KG1 (cell line): ENCODE results near the gene CTXN1.
"Not testable (repeated sequence)": the region's sequence is repeated elsewhere in the genome, so short reads cannot be mapped to it uniquely, and the experiment has no call there.

Experiments used
- DNase-seq: peaks from one replicate; lab custom pipeline; 2025; lab: John Stamatoyannopoulos, UW

The CTXN1 gene

DNA sequence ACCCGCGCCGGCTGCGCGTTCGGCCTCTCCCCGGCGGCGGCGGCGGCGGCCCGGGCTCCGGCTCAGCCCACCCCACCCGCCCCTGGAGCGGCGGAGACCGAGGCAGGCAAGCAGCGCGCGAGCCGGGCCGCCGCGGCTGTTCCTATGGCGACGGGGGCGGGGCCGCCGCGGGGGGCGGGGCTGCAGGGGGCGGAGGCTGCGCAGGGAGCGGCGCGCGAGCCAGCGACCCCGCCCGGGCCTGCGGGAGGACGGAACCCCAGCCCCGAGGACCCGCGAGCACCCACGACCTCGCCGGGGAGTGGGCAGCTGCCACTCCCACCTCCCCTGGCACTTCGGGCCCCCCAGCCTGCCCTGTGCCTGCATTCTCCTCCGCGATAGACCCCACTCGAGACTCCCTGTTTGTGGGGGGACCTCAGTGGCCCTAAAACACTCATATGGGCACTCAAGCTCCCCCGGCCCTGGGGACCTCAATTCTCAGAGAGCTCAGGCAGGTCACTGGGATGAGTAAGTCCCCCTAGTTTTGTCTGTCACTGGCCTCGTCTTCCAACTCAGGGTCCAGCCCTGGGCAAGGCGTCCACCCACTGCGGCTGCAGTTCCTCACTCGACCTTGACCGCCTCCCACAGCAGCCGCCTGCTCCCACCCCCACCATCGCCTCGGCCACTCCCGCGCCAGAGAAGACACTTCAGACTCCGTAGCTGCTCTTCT lies at the start of gene CTXN1:
CTXN1 (minus strand) TSS at position 115 of the 706 bp plus-strand sequence. CDS start 597 bp downstream, outside the sequence.
- DNase-seq, result no peak

DNA sequence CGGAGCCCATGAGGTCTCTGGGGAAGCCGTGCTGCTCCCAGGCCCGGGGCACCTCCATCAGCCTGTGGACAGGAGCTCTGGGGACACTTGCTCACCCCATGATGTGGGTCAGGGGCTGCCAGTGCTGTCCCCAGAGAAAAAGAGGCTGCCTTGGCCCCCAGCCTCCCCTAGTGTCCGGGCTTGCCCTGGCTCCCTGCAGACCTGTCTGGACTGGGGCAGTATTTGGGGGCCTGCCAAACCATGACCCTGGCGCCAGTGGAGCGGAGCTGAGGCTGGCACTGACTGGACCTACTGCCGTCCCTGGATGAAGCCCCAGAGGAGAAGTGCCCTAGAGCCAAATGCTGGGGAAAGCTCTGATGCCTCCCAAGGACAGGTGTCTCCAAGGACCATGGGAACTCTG lies 49.1 kb upstream of the CTXN1 start:
- DNase-seq, result no peak

DNA sequence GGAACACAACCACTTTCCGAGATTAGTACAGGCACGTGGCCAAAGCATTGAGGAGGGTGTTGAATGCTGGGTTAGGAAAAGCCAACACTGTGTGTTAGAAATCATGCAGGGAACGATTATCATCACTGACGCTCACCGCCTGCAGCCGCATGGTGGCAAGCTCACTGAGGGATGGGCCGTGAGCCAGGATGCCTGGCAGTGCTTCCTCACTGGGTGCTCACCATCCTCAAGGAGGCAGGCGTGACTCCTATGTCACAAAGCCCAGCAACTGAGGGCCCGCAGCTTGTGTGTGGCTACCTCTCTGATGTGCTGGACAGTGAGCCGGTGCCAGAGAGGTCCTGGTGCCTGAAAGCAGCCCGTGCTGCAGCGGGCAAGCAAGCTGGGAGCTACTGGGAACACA lies 47.9 kb upstream of the CTXN1 start:
- no peak for DNase-seq

DNA sequence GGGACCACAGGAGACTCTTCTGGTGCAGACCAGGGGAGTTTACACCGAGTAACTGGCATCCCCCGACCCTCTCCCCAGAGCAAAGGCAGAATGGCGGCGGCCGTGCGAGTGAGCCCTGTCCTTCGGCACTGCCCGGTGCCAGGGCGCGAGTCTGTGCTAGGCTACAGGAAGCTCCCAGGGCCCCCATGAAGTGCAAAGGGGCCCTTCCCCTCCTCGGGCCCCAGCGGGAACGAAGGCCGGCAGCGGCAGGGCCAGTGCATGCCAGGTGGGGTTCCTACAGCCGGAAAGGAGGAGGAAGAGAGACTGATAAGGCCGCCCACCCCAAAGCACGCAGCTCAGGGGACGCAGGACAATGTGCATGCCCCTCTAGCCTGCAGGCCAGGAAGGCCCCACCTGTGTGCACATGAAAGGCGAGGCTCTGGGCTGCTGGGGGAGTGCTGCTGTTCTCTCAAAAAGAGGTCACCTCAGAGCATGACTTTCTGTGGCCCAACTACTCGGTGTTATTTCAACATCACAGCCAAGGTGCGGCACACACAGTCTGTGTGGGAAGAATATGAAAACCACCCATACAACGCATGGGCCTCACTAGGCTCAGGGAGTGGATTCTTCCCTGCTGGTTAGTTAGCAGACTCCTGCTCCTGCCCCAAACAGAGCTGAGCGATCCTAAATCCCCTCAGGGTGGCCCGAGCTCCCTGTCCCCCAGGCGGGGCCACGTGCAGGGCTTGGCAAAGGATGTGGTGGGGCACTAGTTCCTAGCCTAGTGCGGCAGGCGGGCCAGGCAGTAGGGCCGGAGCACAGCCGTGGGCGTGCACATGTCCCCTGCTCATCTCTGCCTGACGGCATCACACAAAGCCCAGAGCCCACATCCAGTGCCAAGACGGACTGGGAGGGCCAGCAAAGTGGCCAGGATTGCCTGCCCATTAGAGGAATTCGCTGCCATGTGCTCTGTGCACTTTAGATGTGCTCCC lies 45.9 kb upstream of the CTXN1 start:
- DNase-seq, result no peak

DNA sequence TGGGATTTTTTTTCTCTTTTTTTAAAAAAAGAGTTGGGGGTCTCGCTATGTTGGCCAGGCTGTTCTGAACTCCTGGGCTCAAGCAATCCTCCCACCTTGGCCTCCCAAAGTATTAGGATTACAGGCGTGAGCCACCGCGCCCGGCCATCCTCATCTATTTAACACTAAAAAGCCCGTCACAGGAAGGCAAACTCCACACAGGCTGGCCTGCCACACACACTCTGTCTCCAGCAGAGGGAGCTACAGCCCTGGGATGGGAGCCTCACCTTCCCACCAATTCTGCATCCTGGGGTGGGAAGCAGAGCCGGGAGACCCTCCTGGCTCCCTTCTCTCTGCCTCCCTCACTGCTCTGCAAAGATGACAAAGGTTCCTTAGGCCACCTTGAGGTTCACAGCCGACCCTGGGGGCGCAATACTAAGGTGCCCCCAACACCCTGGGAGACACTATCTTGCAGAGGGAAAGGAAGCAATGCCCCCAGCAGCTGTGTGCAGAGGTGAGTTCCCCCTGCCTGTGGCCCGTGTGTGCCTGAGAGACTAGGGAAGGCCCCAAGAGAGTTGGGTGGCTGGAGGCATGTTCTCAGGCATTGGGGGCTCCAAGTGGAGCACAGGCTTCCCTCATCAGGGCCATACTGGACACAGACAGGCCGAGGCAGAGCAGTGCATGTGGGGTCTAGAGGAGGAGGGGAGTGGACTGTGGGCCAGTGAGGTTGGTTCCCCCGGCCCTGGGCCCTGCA lies 44.9 kb upstream of the CTXN1 start:
- no peak for DNase-seq

DNA sequence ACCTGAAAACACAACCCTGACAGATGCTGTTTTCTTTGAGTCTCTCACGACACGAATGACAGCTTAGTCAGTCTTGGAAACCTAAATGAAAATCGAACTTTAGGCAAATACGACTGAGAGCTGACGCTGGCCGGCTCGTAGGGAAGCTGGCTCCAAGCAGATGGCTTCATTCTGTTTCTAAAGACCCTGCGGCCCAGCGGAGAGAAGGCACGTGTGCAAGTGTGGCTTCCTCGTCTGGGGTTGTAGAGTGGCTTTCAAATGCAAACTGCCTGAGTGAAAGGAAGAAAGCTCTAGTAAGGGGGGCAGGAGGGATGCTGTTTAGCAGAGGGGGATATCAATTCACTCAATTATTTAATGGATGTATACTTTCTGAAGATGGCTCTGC lies 43.6 kb upstream of the CTXN1 start:
- DNase-seq, result no peak

DNA sequence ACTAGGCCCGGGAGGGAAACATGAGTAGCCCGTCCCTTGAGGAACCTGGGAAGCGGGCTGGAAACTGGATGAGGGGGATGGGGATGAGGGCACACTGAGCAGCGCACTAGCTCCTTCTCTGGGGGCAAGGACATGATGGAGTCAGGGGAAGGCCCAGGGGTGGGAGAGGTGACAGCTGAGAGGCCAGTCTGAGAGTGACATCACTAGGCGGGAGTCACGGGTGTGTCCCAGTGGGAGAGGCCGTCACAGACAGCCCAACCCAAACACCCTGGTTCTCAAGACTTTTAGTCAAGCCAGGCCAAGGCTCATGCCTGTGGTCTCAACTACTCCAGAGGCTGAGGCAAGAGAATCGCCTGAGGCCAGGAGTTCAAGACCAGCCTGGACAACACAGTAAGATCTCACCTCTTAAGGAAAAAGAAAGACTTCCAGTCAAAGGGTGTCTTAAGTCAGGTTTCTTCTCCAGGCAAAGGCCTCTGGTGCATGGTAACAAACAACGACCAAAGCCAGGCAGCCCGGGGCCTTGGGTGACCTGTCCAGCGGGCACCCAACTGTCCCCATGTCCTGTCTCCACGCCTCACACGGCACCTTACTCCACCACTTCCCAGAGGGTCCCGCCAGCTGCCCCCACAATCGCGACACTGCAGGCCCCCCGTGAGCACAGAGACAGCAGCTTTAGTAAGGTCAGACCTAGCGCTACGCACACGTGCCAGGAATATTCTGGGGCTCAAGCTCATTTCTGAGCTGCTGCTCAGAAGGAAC lies 43.0 kb upstream of the CTXN1 start:
- DNase-seq, result no peak

DNA sequence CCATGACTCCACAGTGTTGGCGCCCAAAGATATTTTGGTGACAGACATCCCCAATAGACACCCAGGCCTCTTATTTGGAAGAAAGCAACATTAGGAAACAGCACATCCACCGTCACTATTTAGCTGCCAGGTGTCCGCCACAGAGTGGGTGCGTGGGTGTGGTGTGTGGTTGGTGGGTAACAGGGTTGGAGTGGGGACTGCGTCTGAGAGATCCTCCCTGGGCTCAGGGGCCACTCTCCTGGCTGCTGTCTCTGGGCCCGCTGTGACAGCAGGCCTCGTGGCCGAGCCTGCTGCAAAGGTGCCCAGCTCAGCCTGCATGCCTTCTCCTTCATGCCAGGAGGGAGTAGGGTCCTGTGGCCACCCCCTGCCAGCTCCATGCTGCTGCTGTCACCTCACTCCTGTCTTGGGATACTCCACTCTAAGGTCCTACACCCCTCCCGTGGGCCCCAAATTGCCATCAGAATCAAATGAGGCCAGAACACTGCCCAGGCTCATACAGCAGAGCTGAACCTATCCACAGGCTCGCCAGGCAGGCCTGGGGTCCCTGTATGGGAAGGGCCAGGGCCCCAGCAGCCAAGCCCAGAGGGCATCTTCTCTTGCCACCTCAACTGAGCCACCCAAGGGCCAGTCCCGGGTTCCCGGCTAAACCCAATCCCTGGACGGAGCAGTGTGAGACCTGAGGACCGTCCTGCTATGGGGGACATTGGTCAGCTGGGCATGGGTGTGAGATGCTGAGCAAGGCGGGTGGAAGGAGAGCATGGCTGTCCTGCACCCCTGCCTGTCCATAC lies 42.3 kb upstream of the CTXN1 start:
- no peak for DNase-seq

DNA sequence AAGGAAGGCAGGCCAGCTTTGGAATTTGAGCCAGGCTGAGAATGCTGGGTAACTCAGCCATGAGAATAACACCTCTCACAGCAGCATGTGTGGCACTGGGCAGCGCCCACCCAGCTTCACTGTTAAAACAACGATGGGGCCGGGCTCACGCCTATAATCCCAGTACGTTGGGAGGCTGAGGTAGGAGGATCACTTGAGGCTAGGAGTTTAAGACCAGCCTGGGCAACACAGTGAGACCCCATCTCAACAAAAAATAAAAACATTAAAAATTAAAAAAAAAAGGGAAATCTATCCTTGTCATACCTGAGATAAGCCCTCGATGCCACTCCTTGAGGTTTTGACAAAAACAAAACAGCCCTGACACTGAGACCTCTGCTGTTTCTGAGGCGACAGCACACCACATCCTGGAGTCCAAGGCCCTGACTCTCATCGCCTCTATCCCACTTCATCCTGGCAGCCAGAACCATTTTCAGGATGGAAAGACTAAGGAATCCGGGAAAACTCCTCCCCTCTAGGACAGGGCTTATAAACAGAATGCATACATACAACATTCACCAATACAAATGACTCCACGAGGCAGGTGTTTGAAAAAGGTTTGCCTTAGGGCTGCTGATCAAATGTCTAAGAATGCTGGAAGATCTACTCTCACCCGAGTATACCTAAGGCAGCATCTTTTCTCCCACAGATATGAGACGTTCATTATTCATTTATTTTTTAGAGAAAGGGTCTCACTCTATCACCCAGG lies 40.2 kb upstream of the CTXN1 start:
- DNase-seq, result no peak

DNA sequence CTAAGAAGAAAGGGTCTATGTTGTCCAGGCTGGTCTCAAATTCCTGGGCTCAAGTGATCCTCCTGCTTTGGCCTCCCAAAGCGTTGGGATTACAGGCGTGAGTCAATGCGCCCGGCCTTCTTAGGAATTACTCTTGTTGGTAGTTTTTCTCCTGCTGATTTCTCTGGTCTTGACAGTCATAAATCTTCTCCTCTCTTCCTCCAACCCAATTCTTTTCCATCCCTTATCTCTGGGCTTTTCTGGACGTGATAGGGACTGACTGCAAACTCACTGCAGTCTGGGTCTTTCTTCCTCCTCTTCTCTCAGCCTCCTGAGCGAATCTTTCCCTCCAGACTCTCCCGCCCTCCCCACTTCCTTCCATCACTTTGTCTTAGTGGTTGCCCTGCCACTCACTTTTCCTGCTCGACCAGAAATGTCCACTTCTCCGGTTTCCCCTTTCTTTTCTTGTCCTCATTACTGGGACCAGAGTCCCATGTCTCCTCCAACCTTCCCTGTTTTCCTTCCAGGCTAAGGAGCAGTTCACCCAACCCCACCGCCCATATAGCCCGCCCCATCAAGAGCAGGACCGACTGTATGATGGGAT lies 39.4 kb upstream of the CTXN1 start:
- no peak for DNase-seq

DNA sequence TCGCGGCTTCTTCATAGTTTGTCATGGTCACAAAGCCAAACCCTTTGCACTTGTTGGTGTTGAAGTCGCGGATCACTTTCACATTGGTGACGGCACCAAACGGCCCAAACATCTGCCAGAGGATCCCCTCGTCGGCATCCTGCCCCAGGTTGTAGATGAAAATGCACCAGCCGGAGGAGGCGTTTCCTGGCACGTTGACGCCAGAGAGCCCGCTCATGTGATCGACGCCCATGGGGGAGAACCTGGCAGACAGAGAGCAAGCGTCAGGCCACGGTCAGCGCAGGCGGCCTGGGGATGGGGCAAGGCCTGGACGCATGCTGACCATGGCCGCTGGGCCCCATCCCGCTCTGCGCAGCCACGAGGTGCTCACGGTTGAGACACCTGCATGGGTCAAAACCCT lies 37.6 kb upstream of the CTXN1 start:
- no peak for DNase-seq

DNA sequence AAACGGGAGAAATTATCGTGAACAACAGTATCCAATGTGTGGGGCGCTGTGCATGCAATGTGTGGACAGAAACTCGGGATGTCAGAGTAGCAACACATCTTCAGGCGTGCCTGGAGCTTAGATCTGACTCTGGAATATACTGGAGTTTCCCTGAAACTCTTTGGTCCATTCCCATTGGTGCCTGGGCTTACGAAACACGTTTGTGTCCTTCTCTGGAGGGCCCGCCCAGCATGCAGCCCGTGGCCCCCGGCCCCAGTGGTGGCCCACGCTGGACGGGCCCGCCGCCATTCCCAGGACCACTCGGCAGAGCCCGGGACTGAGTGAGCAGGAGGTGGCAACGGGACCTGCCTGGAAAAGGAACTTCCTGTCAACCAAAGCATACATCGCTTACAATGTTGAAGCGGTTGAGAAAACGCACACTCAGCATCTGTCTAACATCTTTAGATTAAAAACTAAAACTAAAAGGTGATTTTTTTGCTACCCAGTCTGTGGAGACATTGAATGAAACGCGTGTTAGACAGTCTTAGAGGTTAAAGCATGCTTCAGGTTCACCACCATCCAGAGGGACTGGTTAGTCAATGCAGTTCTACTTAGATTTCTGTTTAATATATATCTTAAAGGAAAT lies 36.8 kb upstream of the CTXN1 start:
- DNase-seq, result no peak

DNA sequence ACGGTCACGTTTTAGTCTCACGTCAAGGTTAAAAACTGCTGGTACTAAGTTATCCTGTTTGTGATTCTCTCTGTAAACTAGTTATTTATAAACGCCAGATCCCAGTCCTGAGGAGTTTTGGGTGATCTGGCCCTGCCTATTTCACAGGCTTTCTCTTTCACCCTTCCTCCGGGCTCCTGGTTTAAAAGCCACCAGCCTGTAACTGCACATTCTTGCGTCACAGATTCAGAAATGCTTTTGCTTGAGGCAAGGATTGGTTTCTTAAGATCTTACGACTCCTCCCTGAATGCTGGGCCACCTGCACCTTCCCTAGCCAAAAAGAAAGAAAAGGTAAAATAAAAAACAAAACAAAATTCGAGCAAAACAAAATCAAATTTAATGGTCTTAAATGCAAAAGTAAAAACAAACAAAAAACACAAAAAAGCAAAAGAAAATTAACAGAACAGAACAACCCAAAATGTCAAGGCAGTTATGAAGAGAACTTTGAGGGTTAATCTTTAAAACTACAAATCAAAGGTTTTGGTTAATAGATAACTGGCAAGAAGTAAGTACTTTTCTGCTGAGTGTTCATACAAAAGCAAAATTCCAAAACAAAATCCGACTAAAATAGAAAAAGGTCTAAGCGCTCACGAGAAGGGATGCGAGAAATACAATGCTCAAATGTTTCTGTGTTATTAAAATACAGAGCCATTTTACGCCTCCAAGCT lies 36.1 kb upstream of the CTXN1 start:
- DNase-seq, result no peak

DNA sequence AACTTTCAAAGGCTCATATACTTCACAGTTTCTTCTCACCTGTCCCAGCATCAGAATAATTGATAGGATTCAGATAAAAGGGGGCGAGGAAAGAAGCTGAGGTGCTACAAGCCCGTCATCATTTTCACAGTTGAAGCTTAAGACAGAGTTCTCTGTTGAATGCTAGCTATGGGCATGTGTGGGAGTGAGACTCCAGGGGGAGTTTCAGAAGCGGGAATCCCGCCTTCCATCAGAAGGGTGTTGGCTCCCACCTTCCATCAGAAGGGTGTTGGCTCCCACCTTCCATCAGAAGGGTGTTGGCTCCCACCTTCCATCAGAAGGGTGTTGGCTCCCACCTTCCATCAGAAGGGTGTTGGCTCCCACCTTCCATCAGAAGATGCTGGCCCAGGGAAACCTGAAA lies 35.1 kb upstream of the CTXN1 start:
- DNase-seq, result not testable (repeated sequence)

DNA sequence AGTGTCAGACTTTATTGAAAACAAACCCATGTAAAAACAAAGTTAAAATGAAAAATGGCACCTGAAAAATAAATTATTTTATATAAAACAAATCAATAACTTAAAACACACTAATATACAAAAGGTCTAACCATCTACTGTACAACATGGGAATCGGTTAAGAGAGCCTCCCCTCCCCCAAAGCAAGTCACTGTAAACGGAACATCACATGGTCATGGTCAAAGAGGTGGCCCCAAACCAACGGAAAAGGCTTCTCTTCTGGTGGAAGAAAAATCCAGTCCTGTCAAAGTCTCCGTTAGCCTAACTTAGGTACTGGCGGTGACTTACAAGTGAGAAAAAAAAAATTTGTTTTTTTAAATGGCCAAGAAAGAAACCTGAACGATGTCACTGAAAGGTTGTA lies 33.3 kb upstream of the CTXN1 start:
- no peak for DNase-seq

DNA sequence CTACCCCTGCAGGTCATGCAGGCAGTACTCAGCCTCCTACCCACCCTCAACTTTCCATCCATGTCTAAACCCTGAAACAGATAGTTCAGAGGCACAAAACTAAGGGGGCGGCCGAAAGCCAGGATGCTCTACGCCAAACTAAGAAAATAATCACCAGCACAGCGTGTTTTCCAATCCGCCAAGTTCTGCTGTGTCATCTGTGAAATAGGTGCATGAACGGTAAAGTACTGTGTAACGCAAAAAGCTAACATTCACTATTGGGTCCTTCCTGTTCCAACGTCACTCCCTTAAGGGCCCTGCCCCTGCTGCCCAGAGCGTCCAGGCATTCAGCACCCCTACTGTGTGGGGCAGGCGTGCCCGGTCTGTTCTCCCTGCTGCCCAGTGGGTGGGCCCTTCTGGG lies 29.8 kb upstream of the CTXN1 start:
- DNase-seq, result no peak

DNA sequence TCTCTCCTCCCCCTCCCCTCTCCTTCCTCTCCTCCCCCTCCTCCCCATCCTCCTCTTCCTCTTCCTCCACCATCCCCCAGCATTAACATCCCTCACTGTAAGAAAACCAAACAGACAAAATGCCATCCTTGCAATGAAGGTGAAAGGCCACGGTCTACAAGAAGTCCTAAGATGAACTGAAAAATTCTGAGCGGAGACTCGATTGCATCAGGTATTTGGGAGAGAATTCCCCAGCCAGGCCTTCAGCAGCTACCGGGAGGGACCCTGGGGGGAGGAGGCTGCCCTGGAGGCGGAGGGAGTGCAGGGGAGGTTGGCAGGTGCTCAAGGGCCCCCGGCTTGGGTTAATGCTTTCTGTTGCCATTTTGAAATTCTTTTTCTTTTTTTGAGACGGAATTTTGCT lies 27.6 kb upstream of the CTXN1 start:
- no peak for DNase-seq

DNA sequence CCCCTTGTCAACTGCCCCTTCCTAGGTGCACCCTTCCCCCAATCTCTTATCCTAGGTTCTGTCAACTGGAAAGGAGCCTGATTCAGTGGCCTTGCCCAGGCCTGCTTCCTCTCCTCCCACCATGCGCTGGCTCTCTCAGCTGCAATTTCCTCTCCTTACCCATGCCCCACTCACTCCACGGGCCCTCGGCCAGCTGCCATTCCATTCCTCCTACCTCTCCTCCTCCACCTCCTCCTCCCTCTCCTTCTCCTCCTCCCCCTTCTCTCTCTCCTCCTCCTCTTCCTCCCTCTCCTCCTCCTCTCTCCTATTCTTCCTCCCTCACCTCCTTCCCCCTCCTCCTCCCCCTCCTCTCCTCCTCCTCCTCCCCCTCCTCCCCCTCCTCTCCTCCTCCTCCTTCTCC lies 27.1 kb upstream of the CTXN1 start:
- no peak for DNase-seq

DNA sequence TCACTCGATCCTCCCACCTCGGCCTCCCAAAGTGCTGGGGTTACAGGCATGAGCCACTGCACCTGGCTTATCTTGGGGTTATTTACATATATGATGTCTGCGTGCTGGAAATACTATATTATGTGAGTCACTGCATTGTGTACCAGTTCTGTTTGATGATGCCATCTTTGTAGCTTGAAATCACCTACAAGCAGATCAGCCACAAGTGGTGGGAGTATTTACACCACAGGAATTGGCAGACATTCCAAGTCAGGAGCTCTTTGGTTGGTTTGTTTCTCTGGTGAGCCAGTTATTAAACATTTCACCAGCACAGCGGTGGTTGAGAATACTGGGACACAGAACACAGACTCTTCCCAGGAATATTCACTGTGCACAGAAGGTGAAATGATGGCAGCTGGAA lies 22.0 kb upstream of the CTXN1 start:
- DNase-seq, result no peak
